Osteoblast (primary cell): ENCODE results near the gene WNK4. TPM values are rescaled to one million over a fixed set of nuclear protein-coding genes. Genes with fewer than 3 reads are reported as not detected.

Experiments
- DNase-seq: peaks from one replicate; pipeline ENCODE4 v3.0.0; 2011; ENCODE audit warnings: low spot score, mixed read lengths; ENCODE audit not compliant: insufficient read length; ENCODE audit errors: missing footprints
- H2AFZ ChIP-seq: 2 replicates; pipeline ENCODE4 v1.6.0; 2011; ENCODE audit warnings: mild to moderate bottlenecking, low read length
- H3K27ac ChIP-seq: 2 replicates; pipeline ENCODE4 v1.5.1; 2011; ENCODE audit warnings: mild to moderate bottlenecking, low read depth, low read length, moderate library complexity
- H3K27me3 ChIP-seq: 2 replicates; pipeline ENCODE4 v1.6.0; 2012; ENCODE audit warnings: mild to moderate bottlenecking, control low read depth, inconsistent platforms, low read length, moderate library complexity; ENCODE audit not compliant: insufficient read depth
- H3K36me3 ChIP-seq: 2 replicates; pipeline ENCODE4 v1.5.1; 2011; ENCODE audit warnings: mild to moderate bottlenecking, low read length, control low read depth, moderate library complexity; ENCODE audit not compliant: insufficient read depth
- H3K4me1 ChIP-seq: 2 replicates; pipeline ENCODE4 v1.5.1; 2011; ENCODE audit warnings: mild to moderate bottlenecking, low read length, control low read depth, moderate library complexity; ENCODE audit not compliant: insufficient read depth
- H3K4me2 ChIP-seq: 2 replicates; pipeline ENCODE4 v1.6.0; 2011; ENCODE audit warnings: mild to moderate bottlenecking, low read length; ENCODE audit not compliant: insufficient read depth
- H3K4me3 ChIP-seq: fragments of 200-600 bp; sonication (generic); 3 replicates; pipeline ENCODE4 v1.5.1; 2012; ENCODE audit warnings: mild to moderate bottlenecking, low read length, inconsistent platforms; ENCODE audit not compliant: insufficient read depth
- H3K79me2 ChIP-seq: 2 replicates; pipeline ENCODE4 v1.6.0; 2012; ENCODE audit warnings: mild to moderate bottlenecking, low read length, control low read depth, inconsistent platforms; ENCODE audit not compliant: insufficient read depth
- H3K9me3 ChIP-seq: 2 replicates; pipeline ENCODE4 v1.5.1; 2011; ENCODE audit warnings: low read depth, low read length, control low read depth
- H4K20me1 ChIP-seq: 2 replicates; pipeline ENCODE4 v1.6.0; 2012; ENCODE audit warnings: mild to moderate bottlenecking, low read length, control low read depth; ENCODE audit not compliant: insufficient read depth
- CTCF ChIP-seq: IDR thresholded peaks from 2 replicates; pipeline ENCODE4 v1.5.1; 2011; ENCODE audit warnings: mild to moderate bottlenecking, low read depth, low read length, moderate library complexity; ENCODE audit errors: extremely low read depth
- total RNA-seq: library from RNA; depleted of rRNA; stranded (reverse); fragments of >200 nt; gene quantifications from 2 replicates; pipeline ENCODE4 v1.2.3, GENCODE V29; 2012

The WNK4 gene
- total RNA-seq, 1 donor: not detected

- peak; percentile 36 for DNase-seq
- Histone ChIP-seq H3K4me2 (peak overlapping the region; percentile 68), H3K9me3 (no peaks in the 10 kb centered on the region), H3K4me3 (no peak overlapping the region), H3K4me1 (no peaks in the 10 kb centered on the region), H3K27me3 (peaks cover 46% of the 10 kb centered on the region), H3K27ac (no peak overlapping the region), H2AFZ (no peak overlapping the region), H3K79me2 (no peaks in the 10 kb centered on the region), H4K20me1 (no peaks in the 10 kb centered on the region), H3K36me3 (no peaks in the 10 kb centered on the region)
- no peak for TF ChIP-seq CTCF
Measured at GRCh38 chr17:42759982-42760651, 20.3 kb upstream of the WNK4 start.

DNA sequence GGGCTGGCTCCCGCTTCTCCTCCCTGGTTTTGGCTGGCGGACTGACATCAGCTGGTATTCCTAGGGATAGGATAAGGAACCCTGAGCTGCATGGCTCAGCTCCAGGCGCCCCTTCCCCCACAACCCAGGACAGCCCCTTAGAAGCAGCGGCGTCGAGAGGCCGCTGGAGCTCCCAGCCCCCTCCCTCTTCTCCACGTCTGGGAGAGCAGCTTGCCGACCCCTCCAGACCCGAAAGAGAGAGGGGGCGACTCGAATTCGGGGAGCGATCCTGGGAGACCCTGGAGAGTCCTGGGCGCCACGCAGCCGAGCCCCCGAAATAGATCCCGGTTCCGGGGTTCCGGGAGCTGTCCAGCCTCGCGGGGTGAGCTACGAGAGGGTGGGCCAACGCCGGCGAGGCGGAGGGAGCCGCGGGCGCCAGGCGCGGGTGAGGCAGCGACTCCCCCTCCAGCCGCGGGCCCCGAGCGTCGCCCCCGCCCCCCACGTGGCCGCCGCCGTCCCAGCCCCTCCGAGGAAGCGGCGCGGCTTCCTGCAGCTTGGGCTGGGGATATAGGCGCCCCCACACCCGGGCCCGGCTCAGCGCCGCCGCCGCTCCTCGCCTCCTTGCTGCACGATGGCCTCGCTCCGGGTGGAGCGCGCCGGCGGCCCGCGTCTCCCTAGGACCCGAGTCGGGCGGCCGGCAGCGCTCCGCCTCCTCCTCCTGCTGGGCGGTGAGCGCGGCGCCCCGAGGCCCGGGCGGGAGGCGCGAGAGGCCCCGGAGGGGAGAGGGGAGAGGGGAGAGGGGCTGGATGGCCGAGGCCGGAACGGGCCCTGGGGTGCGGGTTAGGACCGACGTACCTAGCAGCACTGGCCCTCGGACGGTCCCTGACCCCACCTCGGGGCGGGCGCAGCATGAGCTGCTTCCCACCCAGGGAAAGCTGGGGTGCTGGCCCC, 19.5 kb upstream of the WNK4 start, which contains the start of gene RAMP2:
Gene RAMP2, plus strand, starts transcription at position 576 of the 930 bp plus-strand sequence. Its CDS starts 35 bp downstream, at position 611.
- Histone ChIP-seq H3K4me2 (peak within 1 kb of the TSS; percentile 68), H3K36me3 (no peaks in the 10 kb centered on the region), H3K79me2 (no peaks in the 10 kb centered on the region), H2AFZ (peak within 1 kb of the TSS; percentile 29), H3K4me1 (no peaks in the 10 kb centered on the region), H3K4me3 (peak within 1 kb of the TSS; percentile 54), H4K20me1 (no peaks in the 10 kb centered on the region), H3K27me3 (peaks cover 44% of the 10 kb centered on the region), H3K9me3 (no peaks in the 10 kb centered on the region), H3K27ac (no peak within 1 kb of the TSS)
- DNase-seq: no peak
- TF ChIP-seq CTCF: no peak

DNA sequence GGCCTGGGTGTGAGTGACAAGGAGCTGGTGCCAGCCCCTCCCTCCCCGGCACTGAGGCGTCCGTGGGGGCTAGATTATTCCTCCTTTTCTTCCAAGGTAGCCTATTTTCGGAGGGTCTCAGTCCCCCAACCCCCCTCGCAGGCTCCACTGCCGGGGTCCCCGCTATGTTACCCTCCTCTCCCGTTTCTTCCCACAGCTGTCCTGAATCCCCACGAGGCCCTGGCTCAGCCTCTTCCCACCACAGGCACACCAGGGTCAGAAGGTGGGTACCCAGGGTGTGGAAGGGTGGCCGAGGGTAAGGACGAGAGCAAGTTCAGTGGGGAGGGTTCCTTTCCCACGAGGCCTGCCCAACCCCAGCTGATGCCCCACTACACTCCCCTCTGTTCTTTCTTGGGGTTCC, 18.8 kb upstream of the WNK4 start:
- DNase-seq: no peak
- Histone ChIP-seq H3K27ac (no peak overlapping the region), H3K4me2 (peak overlapping the region; percentile 68), H3K36me3 (no peaks in the 10 kb centered on the region), H3K9me3 (no peaks in the 10 kb centered on the region), H3K27me3 (peaks cover 44% of the 10 kb centered on the region), H3K4me3 (peak overlapping the region; percentile 54), H4K20me1 (no peaks in the 10 kb centered on the region), H3K79me2 (no peaks in the 10 kb centered on the region), H2AFZ (no peak overlapping the region), H3K4me1 (no peaks in the 10 kb centered on the region)
- TF ChIP-seq CTCF: no peak

DNA sequence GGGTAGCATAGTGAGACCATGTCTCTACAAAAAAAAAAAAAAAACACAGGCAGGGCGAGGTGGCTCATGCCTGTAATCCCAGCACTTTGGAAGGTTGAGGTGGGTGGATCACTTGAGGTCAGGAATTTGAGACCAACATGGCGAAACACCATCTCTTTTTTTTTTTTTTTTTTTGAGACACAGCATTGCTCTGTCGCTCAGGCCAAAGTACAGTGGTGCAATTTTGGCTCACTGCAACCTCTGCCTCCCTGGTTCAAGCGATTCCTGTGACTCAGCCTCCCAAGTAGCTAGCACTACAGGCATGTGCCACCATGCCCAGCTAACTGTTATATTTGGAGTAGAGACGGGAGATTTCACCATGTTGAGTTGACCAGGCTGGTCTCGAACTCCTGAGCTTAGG, 14.3 kb upstream of the WNK4 start:
- TF ChIP-seq CTCF: no peak
- no peaks in the 10 kb centered on the region for H3K36me3 ChIP-seq

More for the DNA sequence above, 14.3 kb upstream of the WNK4 start:
- Histone ChIP-seq H4K20me1 (no peaks in the 10 kb centered on the region), H3K79me2 (no peaks in the 10 kb centered on the region), H3K9me3 (no peaks in the 10 kb centered on the region), H3K4me3 (no peak overlapping the region), H2AFZ (no peak overlapping the region), H3K4me1 (no peaks in the 10 kb centered on the region), H3K27ac (no peak overlapping the region), H3K27me3 (peaks cover 13% of the 10 kb centered on the region), H3K4me2 (no peak overlapping the region)
- no peak for DNase-seq
